HepG2 (cell line): Measurements from ENCODE around the gene ZFAND3. TPM values are rescaled to one million over a fixed set of nuclear protein-coding genes. Genes with fewer than 3 reads are reported as not detected.
A peak's percentile ranks its signal among the peaks of the same experiment; 100 is the strongest.

Experiments used
- ATAC-seq: fragments of 200-7000 bp; cut with Tn5 transposase; 3 replicates; pipeline ENCODE4 v1.9.1; 2020; ENCODE audit warnings: mild to moderate bottlenecking, moderate library complexity
- BruUV-seq: library from RNA; stranded (reverse); fragments of 400-500 nt; replicated peaks from 2 replicates; lab custom pipeline; 2021; lab: Mats Ljungman, UMichigan
- CTCF ChIA-PET: fragments of 300-600 bp; formaldehyde crosslinking; extraction: SDS; loops from one replicate; lab custom pipeline; 2021; ENCODE audit warnings: low total read pairs, inconsistent platforms, low intra/inter-chr PET ratio; lab: Yijun Ruan, JAX
- POLR2A ChIA-PET: fragments of 350-600 bp; sonication (Branson Sonifier 250); formaldehyde crosslinking; loops from one replicate; lab custom pipeline; 2020; ENCODE audit warnings: antibody characterized with exemption, inconsistent platforms; lab: Yijun Ruan, JAX
- DNase-seq: peaks from one replicate; pipeline ENCODE4 v3.0.0-alpha.2; 2015; ENCODE audit warnings: low spot score
- FAIRE-seq: peaks from 3 replicates; lab custom pipeline; 2011; peaks lifted over from hg19 to GRCh38; lab: Jason Lieb, UNC
- H2AFZ ChIP-seq: one replicate; pipeline ENCODE4 v1.6.1; 2011; ENCODE audit warnings: low read length, inconsistent platforms
- H3K27ac ChIP-seq: fragments of 300-600 bp; 3 replicates; pipeline ENCODE4 v1.8.0; 2011; ENCODE audit warnings: mixed run types, mild to moderate bottlenecking, mixed read lengths, low read length, inconsistent platforms; ENCODE audit not compliant: insufficient read depth; ENCODE audit errors: extremely low read length
- H3K27me3 ChIP-seq, 2 experiments: fragments of 200-600 bp in 1 of 2; 2 replicates in 1 of 2; 3 replicates in 1 of 2; pipeline versions ENCODE4 v1.6.0 to v1.8.0; 2011; ENCODE audit warnings: low read length in 2 of 2, mild to moderate bottlenecking in 2 of 2, moderate library complexity in 2 of 2, inconsistent platforms in 1 of 2; ENCODE audit not compliant: insufficient read depth in 2 of 2, control insufficient read depth in 1 of 2
- H3K36me3 ChIP-seq, 2 experiments: fragments of 200-600 bp in 1 of 2; replicated peaks in 1 of 2; 2 replicates in 1 of 2; 3 replicates in 1 of 2; pipeline versions ENCODE4 v1.5.1 to v1.8.0; 2011; ENCODE audit warnings: low read length in 2 of 2, inconsistent platforms in 1 of 2; ENCODE audit not compliant: insufficient read depth in 2 of 2, control insufficient read depth in 1 of 2
- H3K4me1 ChIP-seq: 2 replicates; pipeline ENCODE4 v1.5.1; 2012; ENCODE audit warnings: low read length, inconsistent platforms; ENCODE audit not compliant: insufficient read depth
- H3K4me2 ChIP-seq: 2 replicates; pipeline ENCODE4 v1.6.0; 2011; ENCODE audit warnings: low read depth, low read length, inconsistent platforms
- H3K4me3 ChIP-seq, 3 experiments: fragments of 200-600 bp in 1 of 3; sonication (generic), shearing (Covaris generic) in 1 of 3; replicated peaks in 1 of 3; 2 replicates each; pipeline ENCODE4 v1.5.1; 2011 to 2016; ENCODE audit warnings: low read length in 3 of 3, inconsistent platforms in 2 of 3, low read depth in 2 of 3, mild to moderate bottlenecking in 2 of 3, control low read depth in 1 of 3, mixed read lengths in 1 of 3; ENCODE audit not compliant: insufficient read depth in 1 of 3
- H3K79me2 ChIP-seq: one replicate; pipeline ENCODE4 v1.6.1; 2011; ENCODE audit warnings: low read length, inconsistent platforms; ENCODE audit not compliant: insufficient read depth
- H3K9ac ChIP-seq: 2 replicates; pipeline ENCODE4 v1.6.0; 2011; ENCODE audit warnings: mild to moderate bottlenecking, low read depth, low read length, inconsistent platforms; ENCODE audit not compliant: insufficient read depth
- H3K9me3 ChIP-seq: 2 replicates; pipeline ENCODE4 v1.5.1; 2012; ENCODE audit warnings: mild to moderate bottlenecking, low read length
- H4K20me1 ChIP-seq: 2 replicates; pipeline ENCODE4 v1.6.0; 2011; ENCODE audit warnings: inconsistent platforms, mild to moderate bottlenecking, low read length, moderate library complexity; ENCODE audit not compliant: insufficient read depth
- ATF5 ChIP-seq: sonication (generic); formaldehyde crosslinking; IDR thresholded peaks from 2 replicates; pipeline ENCODE4 v1.4.0; 2020; ENCODE audit warnings: mild to moderate bottlenecking, low read depth, missing genetic modification reagents
- CBX5 ChIP-seq: sonication (generic); formaldehyde crosslinking; IDR thresholded peaks from 2 replicates; pipeline ENCODE4 v1.4.0; 2020; ENCODE audit warnings: missing genetic modification reagents, borderline replicate concordance
- FOXK1 ChIP-seq: sonication (generic); formaldehyde crosslinking; IDR thresholded peaks from 2 replicates; pipeline ENCODE4 v1.4.0; 2020; ENCODE audit warnings: low read depth, missing genetic modification reagents, borderline replicate concordance
- GTF3A ChIP-seq: sonication (generic); formaldehyde crosslinking; conservative IDR thresholded peaks from 2 replicates; pipeline ENCODE4 v1.4.0; 2020; ENCODE audit warnings: mild to moderate bottlenecking, missing genetic modification reagents
- LCORL ChIP-seq, 2 experiments: fragments of 450-650 bp in 1 of 2; sonication (generic) in 1 of 2; formaldehyde crosslinking in 1 of 2; IDR thresholded peaks; 2 replicates each; pipeline versions ENCODE4 v1.5.0 to v1.6.1; 2017 to 2020; ENCODE audit warnings: antibody characterized with exemption in 1 of 2, missing genetic modification reagents in 1 of 2
- NFKBIZ ChIP-seq: IDR thresholded peaks from 2 replicates; pipeline ENCODE4 v1.6.1; 2018; ENCODE audit warnings: missing genetic modification reagents, missing compliant biosample characterization
- SIX4 ChIP-seq: sonication (generic); formaldehyde crosslinking; IDR thresholded peaks from 2 replicates; pipeline ENCODE4 v1.4.0; 2020; ENCODE audit warnings: missing genetic modification reagents
- SNAI1 ChIP-seq: sonication (generic); formaldehyde crosslinking; IDR thresholded peaks from 2 replicates; pipeline ENCODE4 v1.5.0; 2020; ENCODE audit warnings: mild to moderate bottlenecking, missing genetic modification reagents, borderline replicate concordance
- YEATS2 ChIP-seq: sonication (generic); formaldehyde crosslinking; IDR thresholded peaks from 2 replicates; pipeline ENCODE4 v1.4.0; 2020; ENCODE audit warnings: missing genetic modification reagents, borderline replicate concordance
- ZNF382 ChIP-seq: sonication (generic); formaldehyde crosslinking; IDR thresholded peaks from 2 replicates; pipeline ENCODE4 v1.5.0; 2020; ENCODE audit warnings: missing genetic modification reagents, mild to moderate bottlenecking, borderline replicate concordance
- ZNF432 ChIP-seq: sonication (generic); formaldehyde crosslinking; IDR thresholded peaks from 2 replicates; pipeline ENCODE4 v1.5.0; 2020; ENCODE audit warnings: missing genetic modification reagents, mild to moderate bottlenecking, borderline replicate concordance
- ZNF615 ChIP-seq: sonication (generic); formaldehyde crosslinking; IDR thresholded peaks from 2 replicates; pipeline ENCODE4 v1.5.0; 2020; ENCODE audit warnings: mild to moderate bottlenecking, missing genetic modification reagents, borderline replicate concordance
- WGBS: methylation state at CpG from one replicate; pipeline ENCODE4 v1.1.6; 2017; ENCODE audit warnings: low lambda C conversion rate; 5-methylcytosine and 5-hydroxymethylcytosine counted together
- in situ Hi-C: cut with HindIII; loops from 2 replicates; pipeline ENCODE4 v1.10.0; 2017; ENCODE audit warnings: low pct_unique_long_range_greater_than_20kb; ENCODE audit not compliant: extremely low pct_ligation_motif_present
- intact Hi-C: fragments of 100-400 bp; cut with micrococcal nuclease; formaldehyde crosslinking; loops from one replicate; pipeline ENCODE4 v1.10.0; 2022; ENCODE audit not compliant: unreplicated experiment
- polyA plus RNA-seq, 8 experiments: library from polyadenylated mRNA; depleted of rRNA in 3 of 8; stranded (reverse) in 7 of 8; unstranded in 1 of 8; fragments of >200 nt; fragmentation: Illumina TruSeq in 4 of 8; extraction: Trizol in 4 of 8; gene quantifications; 2 replicates each; pipeline versions ENCODE4 v1.2.1 to v1.2.3, GENCODE V29; 2011 to 2016; ENCODE audit warnings: low read depth in 4 of 8, missing spikeins in 1 of 8, mixed read lengths in 1 of 8; ENCODE audit not compliant: insufficient read depth in 1 of 8
- total RNA-seq, 5 experiments: library from RNA; depleted of rRNA; stranded (reverse); fragments of >200 nt; fragmentation: Illumina TruSeq; extraction: Trizol; gene quantifications; 2 replicates each; pipeline ENCODE4 v1.2.3, GENCODE V29; 2016; ENCODE audit warnings: low read depth in 1 of 5
- TF ChIP-seq, protein P1 (sequence below): IDR thresholded peaks from 2 replicates; pipeline ENCODE4 v1.6.1; 2012; ENCODE audit warnings: low read length, improper control_type of control experiment

Gene ZFAND3
- total and polyA plus RNA-seq, 2 of the 13 experiments (the other 11 are each of a cell fraction or from before 2014, with no cell fraction given), result 16.4 to 17.1 TPM

- H4K20me1 ChIP-seq, result no peaks in the 10 kb centered on the region
- no peak for ATAC-seq
- FAIRE-seq, result no peak
- H3K9me3 ChIP-seq, result no peaks in the 10 kb centered on the region
- WGBS, result 97% methylated on average over 4 of the region's 4 CpGs
- in situ Hi-C loops (no loop called here), intact Hi-C loops (no loop called here)
- no peak overlapping the region for H3K9ac ChIP-seq
- H2AFZ ChIP-seq, result no peak overlapping the region
- POLR2A ChIA-PET, result no interaction called here
- no TSS peak for BruUV-seq
- H3K4me3 ChIP-seq, result no peak overlapping the region
- H3K4me1 ChIP-seq, result no peaks in the 10 kb centered on the region
- no peak overlapping the region for H3K27ac ChIP-seq
- no peak overlapping the region for H3K4me2 ChIP-seq
- no peaks in the 10 kb centered on the region for H3K79me2 ChIP-seq
- no peak for TF ChIP-seq NFKBIZ
- TF ChIP-seq LCORL (IDR thresholded peaks at IDR 0.05), result peak; percentile 86
- TF ChIP-seq LCORL (CRISPR knock-in tag; IDR thresholded peaks at IDR 0.05), result no peak
- no peak for TF ChIP-seq FOXK1 (CRISPR knock-in tag)
- no peaks in the 10 kb centered on the region for H3K27me3 ChIP-seq
- no peak for DNase-seq
- peaks cover 9 to 22% of the 10 kb centered on the region in 2 experiments for H3K36me3 ChIP-seq
- CTCF ChIA-PET, result no interaction called here
Observed at GRCh38 chr6:38113825-38114576, 294.5 kb downstream of the ZFAND3 start.

- no peak overlapping the region for H3K4me3 ChIP-seq
- H3K27me3 ChIP-seq, result no peaks in the 10 kb centered on the region
- H4K20me1 ChIP-seq, result no peaks in the 10 kb centered on the region
- peaks cover 9 to 24% of the 10 kb centered on the region in 2 experiments for H3K36me3 ChIP-seq
- BruUV-seq, result no TSS peak
- no peaks in the 10 kb centered on the region for H3K4me1 ChIP-seq
- no peak for DNase-seq
- H3K9me3 ChIP-seq, result no peaks in the 10 kb centered on the region
- in situ Hi-C loops (no loop called here), intact Hi-C loops (no loop called here)
- H3K9ac ChIP-seq, result no peak overlapping the region
- no peak overlapping the region for H3K4me2 ChIP-seq
- ATAC-seq, result no peak
- no peak overlapping the region for H2AFZ ChIP-seq
- CTCF ChIA-PET, result no interaction called here
- 99% methylated on average over 2 of the region's 2 CpGs for WGBS
- no peaks in the 10 kb centered on the region for H3K79me2 ChIP-seq
- POLR2A ChIA-PET, result no interaction called here
- no peak overlapping the region for H3K27ac ChIP-seq
- FAIRE-seq, result no peak
- TF ChIP-seq ATF5 (CRISPR knock-in tag) (no peak), ZNF615 (no peak), CBX5 (CRISPR knock-in tag) (no peak), YEATS2 (CRISPR knock-in tag) (no peak), SIX4 (CRISPR knock-in tag) (no peak), ZNF382 (CRISPR knock-in tag) (no peak), GTF3A (CRISPR knock-in tag) (no peak), ZNF432 (no peak), SNAI1 (CRISPR knock-in tag) (no peak)
- TF ChIP-seq, protein P1, sequence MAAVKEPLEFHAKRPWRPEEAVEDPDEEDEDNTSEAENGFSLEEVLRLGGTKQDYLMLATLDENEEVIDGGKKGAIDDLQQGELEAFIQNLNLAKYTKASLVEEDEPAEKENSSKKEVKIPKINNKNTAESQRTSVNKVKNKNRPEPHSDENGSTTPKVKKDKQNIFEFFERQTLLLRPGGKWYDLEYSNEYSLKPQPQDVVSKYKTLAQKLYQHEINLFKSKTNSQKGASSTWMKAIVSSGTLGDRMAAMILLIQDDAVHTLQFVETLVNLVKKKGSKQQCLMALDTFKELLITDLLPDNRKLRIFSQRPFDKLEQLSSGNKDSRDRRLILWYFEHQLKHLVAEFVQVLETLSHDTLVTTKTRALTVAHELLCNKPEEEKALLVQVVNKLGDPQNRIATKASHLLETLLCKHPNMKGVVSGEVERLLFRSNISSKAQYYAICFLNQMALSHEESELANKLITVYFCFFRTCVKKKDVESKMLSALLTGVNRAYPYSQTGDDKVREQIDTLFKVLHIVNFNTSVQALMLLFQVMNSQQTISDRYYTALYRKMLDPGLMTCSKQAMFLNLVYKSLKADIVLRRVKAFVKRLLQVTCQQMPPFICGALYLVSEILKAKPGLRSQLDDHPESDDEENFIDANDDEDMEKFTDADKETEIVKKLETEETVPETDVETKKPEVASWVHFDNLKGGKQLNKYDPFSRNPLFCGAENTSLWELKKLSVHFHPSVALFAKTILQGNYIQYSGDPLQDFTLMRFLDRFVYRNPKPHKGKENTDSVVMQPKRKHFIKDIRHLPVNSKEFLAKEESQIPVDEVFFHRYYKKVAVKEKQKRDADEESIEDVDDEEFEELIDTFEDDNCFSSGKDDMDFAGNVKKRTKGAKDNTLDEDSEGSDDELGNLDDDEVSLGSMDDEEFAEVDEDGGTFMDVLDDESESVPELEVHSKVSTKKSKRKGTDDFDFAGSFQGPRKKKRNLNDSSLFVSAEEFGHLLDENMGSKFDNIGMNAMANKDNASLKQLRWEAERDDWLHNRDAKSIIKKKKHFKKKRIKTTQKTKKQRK, result no peak
Observed at GRCh38 chr6:38114976-38115625, 295.6 kb downstream of the ZFAND3 start.
